ENCODE measurements around the gene MRPS24.

GRCh38 chr7:43888993-43889945 is 20.0 kb upstream of the MRPS24 start:
- TF ChIP-seq POLR2A (IDR thresholded peaks at IDR 0.05; ENCODE audit: low read depth, low read length) (no peak), POLR2AphosphoS5 (IDR thresholded peaks at IDR 0.05; ENCODE audit: low read depth, low read length) (no peak), TAF1 (IDR thresholded peaks at IDR 0.05; ENCODE audit: borderline replicate concordance, low read depth, low read length) (no peak)

Measured in GM12892 (cell line).